Mesodermal cell (in vitro differentiated cells): ENCODE measurements around the gene TIMM13.

ENCODE experiments used
- H3K27ac ChIP-seq: 2 replicates; pipeline ENCODE4 v1.7.0; 2013; ENCODE audit warnings: mild to moderate bottlenecking, low read depth, low read length, moderate library complexity; ENCODE audit not compliant: severe bottlenecking
- H3K36me3 ChIP-seq: 2 replicates; pipeline ENCODE4 v1.7.1; 2013; ENCODE audit warnings: mild to moderate bottlenecking, low read length, moderate library complexity; ENCODE audit not compliant: control insufficient read depth, insufficient read depth
- H3K4me1 ChIP-seq: one replicate; pipeline ENCODE4 v1.7.1; 2013; ENCODE audit warnings: mild to moderate bottlenecking, low read length; ENCODE audit not compliant: insufficient read depth, control insufficient read depth, poor library complexity, severe bottlenecking
- H3K4me3 ChIP-seq: 2 replicates; pipeline ENCODE4 v1.7.0; 2013; ENCODE audit warnings: low read length, control low read depth, mild to moderate bottlenecking; ENCODE audit not compliant: insufficient read depth, poor library complexity, severe bottlenecking; ENCODE audit errors: extremely low read depth
- H3K9me3 ChIP-seq: 2 replicates; pipeline ENCODE4 v1.7.1; 2013; ENCODE audit warnings: mild to moderate bottlenecking, low read length, moderate library complexity; ENCODE audit not compliant: control insufficient read depth
- WGBS, 2 experiments: methylation state at CpG; one replicate each; pipeline ENCODE4 v1.1.5; 2013; ENCODE audit warnings: missing lambda C conversion rate in 2 of 2; ENCODE audit not compliant: insufficient coverage in 2 of 2; 5-methylcytosine and 5-hydroxymethylcytosine counted together

Gene TIMM13

DNA sequence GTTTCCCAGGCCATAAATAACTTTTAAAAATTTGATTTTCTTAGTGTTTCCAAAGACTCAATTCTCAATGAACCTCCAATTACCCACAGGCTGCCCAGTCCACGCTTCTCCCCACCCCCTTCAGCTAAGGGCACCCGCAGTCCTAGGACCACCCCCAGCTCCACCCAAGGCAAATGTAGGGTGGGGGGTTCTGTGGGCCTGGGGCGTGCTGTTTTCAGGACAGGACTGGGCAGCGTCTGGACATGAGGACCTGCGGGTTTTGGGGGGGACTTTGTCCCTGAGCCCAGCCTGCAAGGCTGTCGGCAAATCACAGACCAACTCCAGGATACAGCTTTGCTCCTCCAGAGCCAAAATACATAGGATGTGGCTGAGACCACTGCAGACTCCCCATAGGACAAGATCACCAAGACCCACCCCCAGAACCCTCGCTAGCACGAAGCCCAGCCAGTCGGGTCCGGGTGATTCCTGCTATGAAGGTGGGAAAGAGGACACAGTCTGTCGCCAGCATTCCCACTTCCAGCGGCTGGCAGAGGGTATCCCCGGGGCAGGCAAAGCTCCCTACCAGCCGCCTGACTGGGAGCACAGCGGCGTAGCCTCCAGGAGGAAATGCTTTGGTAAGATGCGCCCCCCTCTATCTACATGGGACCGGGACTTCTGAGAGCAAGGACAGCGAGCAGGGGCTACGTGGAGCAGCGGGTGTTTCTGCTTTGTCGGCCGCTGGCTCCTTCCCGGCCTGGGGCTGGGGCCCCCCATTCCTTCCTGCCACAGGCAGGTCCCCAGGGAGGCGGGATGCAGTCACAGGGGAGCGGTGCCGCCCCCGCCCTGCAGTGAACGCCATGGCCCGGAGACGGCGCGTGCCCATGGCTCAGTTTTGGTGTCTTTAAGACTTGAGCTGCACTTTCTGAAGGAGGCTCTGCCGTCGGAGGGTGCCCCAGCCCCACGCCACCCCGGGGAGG lies 1.6 kb upstream of the TIMM13 start:
- H3K36me3 ChIP-seq: peaks cover 49% of the 10 kb centered on the region
- peaks cover 25% of the 10 kb centered on the region for H3K4me1 ChIP-seq
- WGBS, 2 experiments: 93 to 94% methylated on average over 31 of the region's 37 CpGs
- no peak overlapping the region for H3K4me3 ChIP-seq
- H3K9me3 ChIP-seq: no peaks in the 10 kb centered on the region
- peak overlapping the region; percentile 94 for H3K27ac ChIP-seq

DNA sequence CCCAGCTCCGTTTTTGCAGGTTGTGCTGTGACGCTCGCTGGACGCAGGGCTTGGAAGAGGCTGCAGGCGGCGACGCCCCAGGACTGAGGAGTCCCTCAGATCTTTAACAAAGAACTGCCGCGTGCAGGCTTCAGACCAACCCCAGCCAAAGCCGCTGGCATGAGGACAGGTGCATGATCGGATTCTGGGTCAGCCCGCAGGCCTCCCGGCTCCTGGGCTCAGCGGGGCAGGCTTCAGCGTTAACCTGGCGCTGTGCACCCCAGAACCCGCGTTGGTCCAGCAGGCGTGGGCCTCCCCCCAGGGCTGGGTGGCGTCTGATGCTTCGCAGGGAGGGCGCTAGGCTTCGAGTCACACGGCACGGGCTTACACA lies 920 bp upstream of the TIMM13 start:
- Histone ChIP-seq H3K36me3 (peaks cover 49% of the 10 kb centered on the region), H3K4me1 (peaks cover 28% of the 10 kb centered on the region), H3K9me3 (no peaks in the 10 kb centered on the region), H3K4me3 (peak overlapping the region; percentile 97), H3K27ac (peak overlapping the region; percentile 94)
- WGBS, 2 experiments: 75 to 76% methylated on average over 25 of the region's 25 CpGs

DNA sequence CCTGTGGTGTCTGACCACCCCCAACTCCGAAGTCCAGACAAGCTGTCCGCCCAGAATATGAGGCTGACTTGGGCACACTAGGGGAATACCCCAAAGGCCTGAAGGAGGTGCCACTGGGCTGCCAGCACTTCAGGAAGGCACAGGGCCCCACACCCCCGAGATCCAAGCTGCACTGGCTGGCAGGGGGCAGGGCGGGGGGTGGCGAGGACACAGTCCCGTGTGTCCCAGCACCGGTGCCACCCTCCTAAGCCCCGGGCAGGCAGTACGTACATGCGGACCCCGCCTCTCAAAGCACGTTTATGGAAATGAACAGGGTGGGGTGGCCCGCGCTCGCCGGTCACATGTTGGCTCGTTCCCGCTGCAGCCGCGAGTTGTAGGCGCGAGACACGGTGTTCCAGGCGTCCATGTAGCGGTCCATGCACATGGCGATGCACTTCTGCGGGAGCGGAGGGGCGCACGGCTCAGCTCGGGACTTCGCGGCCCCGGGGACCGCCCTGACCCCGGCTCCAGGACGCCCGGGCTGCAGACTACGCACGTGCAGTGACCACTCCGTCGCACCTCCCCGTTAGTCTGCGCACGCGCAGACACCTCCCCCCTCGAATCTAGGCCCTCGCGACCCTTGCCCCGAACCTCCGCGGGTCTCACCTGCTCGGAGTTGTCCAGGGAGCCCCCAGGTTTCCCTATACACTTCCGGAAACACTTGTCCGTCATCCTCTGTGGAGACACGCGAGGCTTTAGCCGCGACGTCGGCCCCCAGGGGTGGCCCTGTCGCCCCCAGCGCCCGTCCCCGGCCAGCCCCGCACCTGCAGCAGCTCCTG lies 566 bp downstream of the TIMM13 start:
- H3K4me1 ChIP-seq: peaks cover 28% of the 10 kb centered on the region
- peak overlapping the region; percentile 94 for H3K27ac ChIP-seq
- 0 to 5% methylated on average over 58 to 60 of the region's 66 CpGs for WGBS, 2 experiments
- no peaks in the 10 kb centered on the region for H3K9me3 ChIP-seq
- peak overlapping the region; percentile 97 for H3K4me3 ChIP-seq
- peaks cover 43% of the 10 kb centered on the region for H3K36me3 ChIP-seq

DNA sequence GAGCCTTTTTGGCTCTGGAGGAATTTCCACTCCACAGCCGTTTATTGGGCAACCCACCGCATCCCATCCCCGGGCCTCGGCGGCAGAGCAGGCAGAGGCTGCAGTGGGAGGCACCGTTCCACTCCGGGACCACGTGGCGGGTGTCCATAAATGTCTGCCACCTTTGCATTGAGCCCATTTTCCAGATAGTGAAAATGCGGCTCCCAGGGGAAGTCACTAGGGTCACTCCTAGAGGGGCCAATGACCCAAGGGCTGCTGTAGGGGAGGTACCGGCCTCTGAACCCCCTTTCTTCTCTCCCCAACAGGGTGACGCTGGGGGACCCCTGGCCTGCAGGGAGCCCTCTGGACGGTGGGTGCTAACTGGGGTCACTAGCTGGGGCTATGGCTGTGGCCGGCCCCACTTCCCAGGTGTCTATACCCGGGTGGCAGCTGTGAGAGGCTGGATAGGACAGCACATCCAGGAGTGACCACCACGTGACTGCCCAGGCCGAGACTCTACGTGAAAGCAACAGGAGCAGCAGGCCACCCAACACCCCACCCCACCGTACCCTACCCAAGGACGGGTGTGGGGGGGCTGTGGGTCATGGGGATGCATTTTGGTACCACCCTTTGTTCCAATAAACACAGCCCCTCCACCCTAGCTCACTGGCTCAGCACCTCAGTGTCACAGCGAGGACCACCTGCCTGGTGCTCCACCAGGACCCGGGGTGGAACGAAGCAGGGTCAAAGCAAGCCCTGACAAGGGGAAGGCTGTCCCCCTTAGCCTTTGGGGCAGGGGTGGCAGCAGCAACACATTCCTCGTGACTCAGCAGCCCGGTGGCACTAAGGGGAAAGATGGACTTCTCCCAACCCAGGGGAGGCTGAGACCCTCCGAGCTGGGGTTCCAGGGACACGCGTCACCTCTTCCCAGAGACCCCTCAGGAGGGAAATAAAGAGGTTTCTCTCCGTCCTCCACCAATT lies 1.5 kb downstream of the TIMM13 start:
- H3K36me3 ChIP-seq: peaks cover 34% of the 10 kb centered on the region
- peaks cover 28% of the 10 kb centered on the region for H3K4me1 ChIP-seq
- peak overlapping the region; percentile 97 for H3K4me3 ChIP-seq
- WGBS, 2 experiments: 71 to 73% methylated on average over 22 to 23 of the region's 29 CpGs
- peak overlapping the region; percentile 16 for H3K27ac ChIP-seq
- no peaks in the 10 kb centered on the region for H3K9me3 ChIP-seq

DNA sequence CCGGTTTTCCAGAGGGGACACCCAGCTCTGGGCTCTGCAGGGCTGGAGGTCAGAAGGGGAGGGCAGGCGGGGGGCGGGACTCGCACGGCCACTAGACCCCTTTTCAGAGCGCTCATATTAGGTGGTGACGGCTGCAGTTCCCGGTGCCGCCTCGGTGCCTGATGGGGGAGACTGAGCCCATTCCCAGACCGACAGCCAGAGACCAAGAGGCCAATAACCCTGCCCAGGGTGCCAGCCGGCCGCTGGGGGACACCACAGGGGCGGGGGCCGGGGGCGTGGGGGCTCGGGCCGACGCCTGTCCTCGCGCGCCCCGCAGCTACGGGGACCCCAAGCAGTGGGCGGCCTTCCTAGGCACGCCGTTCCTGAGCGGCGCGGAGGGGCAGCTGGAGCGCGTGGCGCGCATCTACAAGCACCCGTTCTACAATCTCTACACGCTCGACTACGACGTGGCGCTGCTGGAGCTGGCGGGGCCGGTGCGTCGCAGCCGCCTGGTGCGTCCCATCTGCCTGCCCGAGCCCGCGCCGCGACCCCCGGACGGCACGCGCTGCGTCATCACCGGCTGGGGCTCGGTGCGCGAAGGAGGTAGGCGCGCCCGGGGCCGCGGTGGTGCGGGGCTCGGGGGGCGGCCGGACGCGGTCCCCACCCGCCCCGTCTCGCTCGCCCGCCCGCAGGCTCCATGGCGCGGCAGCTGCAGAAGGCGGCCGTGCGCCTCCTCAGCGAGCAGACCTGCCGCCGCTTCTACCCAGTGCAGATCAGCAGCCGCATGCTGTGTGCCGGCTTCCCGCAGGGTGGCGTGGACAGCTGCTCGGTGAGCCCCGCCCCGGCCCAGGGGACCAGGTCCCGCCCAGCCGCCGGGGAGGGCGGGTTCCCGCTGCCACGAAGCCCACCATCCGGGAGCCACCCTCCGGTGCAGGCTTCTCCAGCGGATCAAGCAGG lies 2.4 kb downstream of the TIMM13 start:
- WGBS, 2 experiments: 6 to 8% methylated on average over 74 to 78 of the region's 101 CpGs
- Histone ChIP-seq H3K9me3 (no peaks in the 10 kb centered on the region), H3K4me1 (peaks cover 28% of the 10 kb centered on the region), H3K36me3 (peaks cover 29% of the 10 kb centered on the region), H3K27ac (no peak overlapping the region), H3K4me3 (peak overlapping the region; percentile 97)

DNA sequence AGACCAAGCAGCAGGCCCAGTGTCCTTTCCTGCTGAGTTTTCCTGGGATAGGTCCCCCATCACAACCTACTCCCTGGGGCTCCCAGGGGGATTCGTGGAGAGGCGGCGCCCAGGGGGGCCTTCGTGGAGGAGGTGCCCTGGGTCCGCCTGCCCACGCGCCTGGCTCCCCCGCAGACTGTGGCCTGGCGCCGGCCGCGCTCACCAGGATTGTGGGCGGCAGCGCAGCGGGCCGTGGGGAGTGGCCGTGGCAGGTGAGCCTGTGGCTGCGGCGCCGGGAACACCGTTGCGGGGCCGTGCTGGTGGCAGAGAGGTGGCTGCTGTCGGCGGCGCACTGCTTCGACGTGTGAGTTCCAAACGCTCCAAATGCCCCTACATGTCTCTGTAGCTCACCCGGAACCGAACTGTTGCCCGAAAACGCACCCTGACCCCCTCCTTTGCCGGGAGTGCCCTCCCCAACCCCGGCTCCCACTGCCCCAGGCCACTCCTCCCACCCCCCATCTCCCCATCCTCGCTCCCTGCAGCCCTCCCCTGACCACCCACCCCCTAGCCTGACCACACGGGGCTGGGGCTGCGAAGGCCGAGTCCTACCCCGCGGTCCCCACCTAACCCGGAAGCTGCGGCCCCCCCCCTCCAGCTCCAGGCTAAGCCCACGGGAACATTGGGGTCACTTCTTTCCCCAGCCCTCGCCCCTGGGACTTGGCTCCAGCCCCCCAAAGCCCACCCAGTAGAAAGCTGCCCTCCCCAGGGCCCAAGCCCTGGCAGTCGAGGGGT lies 3.3 kb downstream of the TIMM13 start:
- H3K27ac ChIP-seq: no peak overlapping the region
- peak overlapping the region; percentile 97 for H3K4me3 ChIP-seq
- no peaks in the 10 kb centered on the region for H3K9me3 ChIP-seq
- peaks cover 27% of the 10 kb centered on the region for H3K4me1 ChIP-seq
- 93 to 94% methylated on average over 25 to 37 of the region's 46 CpGs for WGBS, 2 experiments
- H3K36me3 ChIP-seq: peaks cover 21% of the 10 kb centered on the region

DNA sequence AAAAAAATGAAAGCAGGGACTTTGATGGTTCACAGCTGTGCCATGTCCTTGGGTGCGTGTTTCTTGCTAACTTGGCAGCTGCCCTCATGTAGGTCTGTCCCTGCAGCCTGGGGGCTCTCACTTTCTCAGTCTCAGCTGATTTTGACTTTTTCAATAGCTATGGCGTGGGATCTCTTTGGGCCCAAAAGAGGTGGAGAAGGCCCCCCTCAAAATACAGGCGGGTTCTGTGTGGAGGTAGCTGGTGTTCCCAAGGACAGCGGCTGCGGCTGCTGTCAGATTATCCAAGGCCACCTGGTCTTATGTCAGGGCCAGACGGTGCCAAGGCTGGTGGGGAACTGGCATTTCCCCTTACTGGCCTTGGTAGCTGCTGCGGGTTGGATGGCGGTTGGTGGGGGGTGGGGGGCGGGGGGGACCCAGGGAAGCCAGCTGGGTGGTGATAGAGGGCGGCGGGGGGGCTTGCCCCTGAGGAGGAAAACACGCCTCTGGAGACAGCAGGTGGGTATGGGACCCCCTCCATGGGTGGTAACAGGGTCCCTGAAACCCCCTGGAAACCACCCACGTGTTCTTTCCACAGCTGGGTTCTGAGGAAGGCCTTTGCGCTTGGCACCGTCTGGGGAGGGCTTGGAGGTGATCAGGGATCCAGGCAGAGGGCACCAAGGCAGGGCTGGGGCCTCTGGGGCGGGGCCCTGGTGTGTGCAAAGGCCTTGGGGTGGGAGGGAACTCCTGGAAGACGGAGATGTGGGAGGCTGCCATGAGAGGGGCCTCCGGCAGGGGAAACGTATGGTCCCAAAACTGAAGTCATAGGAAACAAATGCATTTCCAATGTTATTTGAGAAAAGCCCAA lies 4.1 kb downstream of the TIMM13 start:
- 95 to 98% methylated on average over 8 to 11 of the region's 19 CpGs for WGBS, 2 experiments
- Histone ChIP-seq H3K27ac (no peak overlapping the region), H3K36me3 (peaks cover 21% of the 10 kb centered on the region), H3K4me1 (peaks cover 19% of the 10 kb centered on the region), H3K4me3 (no peak overlapping the region), H3K9me3 (no peaks in the 10 kb centered on the region)

DNA sequence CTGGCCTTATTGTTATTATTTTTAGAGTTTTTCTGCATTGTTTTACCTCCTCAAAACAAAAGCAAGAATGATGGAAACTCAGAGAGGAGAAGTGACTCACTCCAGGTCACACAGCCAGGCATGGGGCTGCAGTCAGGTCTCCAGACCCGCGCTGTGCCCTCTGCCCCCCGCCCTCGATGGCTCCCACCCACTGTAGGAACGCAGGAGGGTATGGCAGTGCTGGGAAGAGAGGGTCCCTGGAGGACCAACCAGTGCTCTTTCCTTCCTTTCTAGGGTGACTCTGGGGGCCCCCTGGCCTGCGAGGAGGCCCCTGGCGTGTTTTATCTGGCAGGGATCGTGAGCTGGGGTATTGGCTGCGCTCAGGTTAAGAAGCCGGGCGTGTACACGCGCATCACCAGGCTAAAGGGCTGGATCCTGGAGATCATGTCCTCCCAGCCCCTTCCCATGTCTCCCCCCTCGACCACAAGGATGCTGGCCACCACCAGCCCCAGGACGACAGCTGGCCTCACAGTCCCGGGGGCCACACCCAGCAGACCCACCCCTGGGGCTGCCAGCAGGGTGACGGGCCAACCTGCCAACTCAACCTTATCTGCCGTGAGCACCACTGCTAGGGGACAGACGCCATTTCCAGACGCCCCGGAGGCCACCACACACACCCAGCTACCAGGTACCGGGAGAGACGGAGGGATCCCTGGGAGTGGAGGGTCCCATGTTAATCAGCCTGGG lies 5.6 kb downstream of the TIMM13 start:
- Histone ChIP-seq H3K4me1 (peaks cover 13% of the 10 kb centered on the region), H3K27ac (no peak overlapping the region), H3K9me3 (no peaks in the 10 kb centered on the region), H3K4me3 (no peak overlapping the region), H3K36me3 (peaks cover 21% of the 10 kb centered on the region)
- WGBS, 2 experiments: 97 to 98% methylated on average over 17 to 18 of the region's 23 CpGs
